NOMO-1 (cell line): Measurements from ENCODE around the gene SAC3D1.
A peak's percentile ranks its signal among the peaks of the same experiment; 100 is the strongest.
"Not testable (repeated sequence)": the region's sequence is repeated elsewhere in the genome, so short reads cannot be mapped to it uniquely, and the experiment has no call there.

Experiments
- DNase-seq, 2 experiments: peaks; one replicate each; lab custom pipeline; 2025; ENCODE audit not compliant: unreplicated experiment in 2 of 2; lab: John Stamatoyannopoulos, UW

Gene SAC3D1

GRCh38 chr11:65040847-65041622, at the start of gene SAC3D1:
SAC3D1 (plus strand) TSS chr11:65041210; CDS start chr11:65041293, 83 bp downstream.
- DNase-seq = peak; percentile 97 to 98

DNA sequence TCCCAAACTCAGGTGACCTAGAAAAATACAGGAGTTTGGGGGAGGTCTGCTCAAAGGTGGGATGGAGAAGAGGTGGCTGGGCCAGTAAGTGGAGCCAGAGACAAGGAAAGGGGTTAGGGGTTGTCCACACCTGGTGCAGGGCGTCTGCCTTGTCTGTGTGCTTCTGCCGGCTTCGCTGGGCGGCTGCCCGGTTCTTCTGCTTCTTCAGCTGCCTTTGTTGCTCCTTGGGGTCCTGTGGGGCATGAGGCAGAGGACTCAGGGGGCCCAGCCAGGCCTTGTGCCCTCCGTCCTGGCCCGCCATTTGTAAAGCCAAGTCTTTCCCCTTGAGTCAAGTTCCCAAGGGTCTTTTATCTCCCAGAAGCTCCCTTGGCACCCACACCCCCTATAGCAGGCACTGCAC, 46.7 kb upstream of the SAC3D1 start:
- no peak for DNase-seq

DNA sequence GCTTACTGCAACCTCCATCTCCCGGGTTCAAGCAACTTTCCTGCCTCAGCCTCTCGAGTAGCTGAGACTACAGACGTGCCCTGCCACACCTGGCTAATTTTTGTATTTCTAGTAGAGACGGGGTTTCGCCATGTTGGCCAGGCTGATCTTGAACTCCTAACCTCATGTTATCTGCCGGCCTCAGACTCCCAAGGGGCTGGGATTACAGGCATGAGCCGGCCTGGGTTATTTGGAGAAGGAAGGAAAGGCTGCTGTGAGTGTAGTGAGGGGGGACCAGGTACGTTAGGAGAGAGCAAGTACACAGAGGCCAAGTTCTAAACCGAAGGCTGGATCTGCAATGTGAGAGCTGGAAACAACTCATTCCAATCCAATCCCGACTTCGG, 44.7 kb upstream of the SAC3D1 start:
- no peak for DNase-seq

DNA sequence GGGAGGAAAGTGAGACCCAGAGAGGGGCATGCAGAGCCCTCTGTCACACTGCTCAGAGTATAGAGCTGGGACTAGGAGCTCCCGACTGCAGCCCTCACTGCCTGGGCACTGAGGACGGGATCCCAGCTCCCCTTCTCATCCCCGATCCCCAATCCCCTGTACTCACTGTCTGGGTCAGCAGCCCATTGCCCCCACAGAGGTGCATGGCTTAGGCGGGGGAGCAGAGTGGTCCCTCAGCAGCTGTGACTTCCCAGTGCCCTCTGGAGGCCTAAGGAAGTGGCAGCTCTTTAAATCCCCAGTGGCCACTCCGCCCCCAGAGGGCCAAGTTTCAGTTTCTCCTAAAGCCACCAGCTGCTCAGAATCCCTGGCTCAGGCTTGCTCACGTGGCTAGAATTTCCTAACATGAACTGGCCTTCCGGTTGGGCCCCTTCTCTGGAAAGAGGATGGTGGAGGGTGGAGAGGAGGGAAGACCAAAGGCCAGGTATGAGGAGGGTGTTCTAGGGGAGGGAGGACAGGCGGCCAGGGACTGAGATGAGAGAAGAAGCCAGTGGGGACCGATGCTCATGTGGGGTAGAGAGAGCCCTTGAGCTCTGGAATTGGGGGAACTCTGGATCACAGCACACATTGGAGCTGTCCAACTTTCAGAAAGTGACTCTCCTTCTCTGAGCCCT, 44.2 kb upstream of the SAC3D1 start, which contains the start of gene BATF2:
TSS of gene BATF2 (minus strand) at position 262 of the 671 bp plus-strand sequence. CDS start at position 205, 57 bp downstream.
- peak; percentile 56 to 66 for DNase-seq

GRCh38 chr11:64998141-64998540, 42.9 kb upstream of the SAC3D1 start:
- DNase-seq = no peak

GRCh38 chr11:64998690-64999431, 42.1 kb upstream of the SAC3D1 start:
- DNase-seq = no peak

DNA sequence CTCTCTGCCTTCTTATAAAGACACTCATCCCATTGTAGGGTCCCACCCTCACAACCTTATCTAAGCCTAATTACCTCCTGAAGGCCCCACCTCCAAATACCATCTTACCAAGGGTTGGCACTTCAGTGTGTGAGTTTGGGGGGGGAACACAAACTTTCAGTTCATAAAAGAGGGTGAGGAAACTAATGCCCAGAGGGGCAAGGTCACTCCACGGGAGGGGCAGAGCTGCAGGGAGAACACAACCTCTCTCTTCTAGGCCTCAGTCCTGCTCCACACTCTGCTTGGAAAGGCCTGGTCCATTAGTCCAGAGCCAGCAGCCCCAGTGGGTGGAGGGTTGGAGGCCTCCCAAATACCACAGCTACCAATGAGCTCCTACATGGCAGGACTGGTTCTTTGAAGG, 41.5 kb upstream of the SAC3D1 start:
- no peak for DNase-seq

DNA sequence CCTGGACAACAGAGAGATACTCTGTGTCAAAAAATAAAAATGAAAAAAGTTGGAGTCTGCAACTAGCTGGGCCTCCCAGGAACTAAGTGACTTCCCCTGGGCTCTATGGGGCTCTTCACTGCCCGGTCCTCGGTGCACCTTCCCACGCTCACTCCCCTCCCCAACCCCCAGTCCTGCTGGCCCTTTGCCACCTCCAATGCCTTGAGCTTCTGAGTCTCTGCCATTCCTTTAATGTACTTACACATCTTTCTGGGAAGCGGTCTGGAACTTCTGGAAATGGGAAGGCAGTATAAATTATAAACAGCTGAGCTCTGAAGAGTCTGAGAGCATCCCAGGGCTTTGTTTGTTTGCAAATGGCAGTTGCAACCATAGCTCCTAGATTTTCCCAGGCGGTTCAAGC, 38.3 kb upstream of the SAC3D1 start:
- no peak for DNase-seq

DNA sequence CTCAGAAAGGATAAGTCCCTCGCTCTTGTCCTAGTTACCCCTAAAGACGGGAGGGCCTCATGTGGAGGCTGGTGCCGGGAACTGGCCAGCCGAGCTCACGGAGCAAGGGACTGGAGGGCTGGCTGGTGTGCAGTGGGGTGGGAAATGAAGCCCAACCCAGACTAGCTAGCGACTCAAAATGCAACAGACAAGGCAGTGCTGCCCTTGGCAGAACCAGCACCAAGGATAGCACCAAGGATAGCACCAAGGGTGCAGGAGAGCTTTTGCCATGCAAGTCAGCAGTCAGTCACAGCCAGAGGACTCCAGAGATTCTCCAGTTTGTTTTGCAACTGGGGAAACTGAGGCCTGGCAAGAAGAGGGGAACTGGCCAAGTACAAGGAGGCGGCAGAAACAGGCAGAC, 37.7 kb upstream of the SAC3D1 start:
- no peak for DNase-seq

DNA sequence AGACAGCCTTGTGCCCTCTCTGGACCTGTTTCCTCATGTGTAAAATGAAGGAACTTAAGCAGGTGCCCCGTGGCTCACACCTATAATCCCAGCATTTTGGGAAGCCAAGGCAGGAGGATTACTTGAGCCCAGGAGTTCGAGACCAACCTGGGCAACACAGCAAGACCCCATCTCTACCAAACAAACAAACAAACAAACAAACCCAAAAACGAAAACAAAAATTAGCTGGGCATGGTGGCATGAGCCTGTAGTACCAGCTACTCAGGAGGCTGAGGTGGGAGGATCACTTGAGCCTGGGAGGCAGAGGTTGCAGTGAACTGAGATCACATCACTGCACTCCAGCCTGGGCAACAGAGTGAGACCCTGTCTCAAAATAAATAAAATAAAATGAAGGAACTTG, 37.0 kb upstream of the SAC3D1 start:
- DNase-seq = not testable (repeated sequence)

DNA sequence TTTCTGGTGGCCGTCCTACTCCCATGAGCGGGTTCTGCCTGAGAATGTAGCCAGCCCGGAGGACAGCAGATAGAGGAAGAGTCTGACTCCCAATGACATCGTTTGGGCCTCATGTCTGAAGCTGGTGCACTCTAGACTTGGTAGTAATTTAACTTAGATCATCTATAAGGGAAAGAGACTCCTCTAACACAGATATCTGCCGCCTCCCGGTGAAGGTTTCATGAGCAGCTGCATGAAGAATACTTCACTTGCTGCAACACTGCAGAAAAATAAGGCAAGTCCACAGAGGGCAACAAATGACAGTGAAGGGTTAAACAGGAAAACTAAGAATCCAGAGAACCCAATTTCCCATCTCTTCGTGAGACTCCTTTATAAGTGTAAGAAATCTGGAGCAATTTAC, 33.0 kb upstream of the SAC3D1 start:
- no peak for DNase-seq

GRCh38 chr11:65008873-65009272, 32.1 kb upstream of the SAC3D1 start:
- DNase-seq = no peak

GRCh38 chr11:65013130-65013887, 27.7 kb upstream of the SAC3D1 start:
- peak; percentile 88 to 95 for DNase-seq

DNA sequence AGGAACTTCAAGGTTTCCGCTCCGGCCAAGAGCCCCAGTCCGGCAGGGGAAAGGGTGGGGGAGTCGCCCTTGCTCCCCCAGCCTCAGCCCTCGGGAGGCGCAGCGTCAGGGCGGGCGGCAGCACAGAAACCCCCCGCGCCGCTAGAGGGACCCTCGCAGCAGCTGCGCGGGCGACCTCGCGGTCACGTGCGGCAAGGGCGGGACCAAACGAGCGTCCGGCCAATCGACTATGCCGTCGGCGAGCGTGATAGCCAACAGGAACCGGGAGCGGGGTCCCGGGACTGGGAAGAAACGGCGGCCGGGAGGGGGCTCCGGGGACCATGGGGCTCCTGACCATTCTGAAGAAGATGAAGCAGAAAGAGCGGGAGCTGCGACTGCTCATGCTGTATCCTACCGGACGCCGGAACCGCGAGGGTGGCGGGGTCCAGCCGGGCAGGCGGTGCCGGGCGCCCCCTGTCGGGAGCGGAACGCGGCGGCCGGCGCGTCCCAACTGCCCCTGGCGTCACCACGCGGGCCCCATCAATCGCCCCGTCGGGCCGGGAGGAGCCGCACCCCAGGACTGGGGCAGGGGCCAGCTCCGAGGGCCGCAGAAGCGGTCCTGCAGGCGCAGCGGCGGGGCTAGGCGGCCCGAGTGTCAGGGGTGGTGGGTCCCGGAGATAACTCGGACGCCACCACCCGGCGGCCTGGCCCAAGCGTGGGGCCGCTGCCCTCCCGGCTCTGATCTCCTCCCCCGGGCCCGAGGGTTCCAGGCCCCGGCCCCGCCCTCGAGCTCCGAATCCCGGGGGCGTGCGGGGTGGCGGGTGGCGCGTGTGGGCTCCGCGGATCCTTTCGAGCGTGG, 26.9 kb upstream of the SAC3D1 start, which contains the start of gene ARL2:
TSS of gene ARL2 (plus strand) at position 273 of the 838 bp plus-strand sequence. CDS start at position 321, 48 bp downstream.
- peak; percentile 81 to 84 for DNase-seq

- no peak for DNase-seq
These were observed 26.2 kb upstream of the SAC3D1 start for GRCh38 chr11:65014726-65015227.

GRCh38 chr11:65016705-65017104, 24.3 kb upstream of the SAC3D1 start:
- DNase-seq = no peak

DNA sequence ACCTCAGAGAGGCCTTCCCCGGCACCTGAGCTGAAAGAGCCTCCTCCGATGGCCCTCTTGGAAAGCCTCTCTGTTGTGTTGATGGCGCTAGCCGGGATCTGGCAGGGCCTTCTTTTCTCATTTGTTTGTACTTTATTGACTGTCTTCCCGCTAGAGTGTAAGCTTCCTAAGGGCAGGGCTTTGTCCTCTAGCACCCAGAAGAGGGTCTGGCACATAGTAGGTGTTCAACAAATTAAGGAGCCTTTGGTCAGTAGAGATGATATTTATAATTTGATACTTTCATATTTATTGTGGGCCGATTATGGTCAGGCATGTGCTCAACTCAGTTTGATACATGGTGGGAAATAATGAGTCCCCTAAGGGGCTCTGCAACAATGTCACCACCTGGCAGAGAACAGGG, 23.1 kb upstream of the SAC3D1 start:
- DNase-seq = no peak

- DNase-seq = no peak
These were observed 21.2 kb upstream of the SAC3D1 start for GRCh38 chr11:65019824-65020223.

DNA sequence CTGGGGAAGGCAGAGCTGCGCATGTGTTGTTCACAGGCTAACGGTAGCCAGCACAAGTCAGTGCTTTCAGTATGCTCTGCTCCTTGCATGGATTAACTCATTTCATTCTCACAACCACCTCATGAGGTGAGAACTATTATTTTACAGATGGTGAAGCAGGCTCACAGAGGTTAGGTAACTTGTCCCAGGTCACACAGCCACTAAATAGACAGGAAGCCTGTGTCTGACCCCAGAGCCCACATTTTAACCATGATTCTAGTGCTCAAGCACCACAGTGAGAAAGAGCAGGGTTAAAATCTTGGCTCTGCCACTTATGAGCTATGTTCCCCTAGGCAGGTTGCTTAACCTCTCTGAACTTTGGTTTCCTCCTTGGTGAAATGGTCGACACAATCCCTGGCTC, 20.0 kb upstream of the SAC3D1 start:
- no peak for DNase-seq

- no peak for DNase-seq
These were observed 19.5 kb upstream of the SAC3D1 start for GRCh38 chr11:65021509-65021908.
